ENCODE data around the gene LAP3. TPM values are rescaled to one million over a fixed set of nuclear protein-coding genes. Genes with fewer than 3 reads are reported as not detected.
"Not testable (repeated sequence)": the region's sequence is repeated elsewhere in the genome, so short reads cannot be mapped to it uniquely, and the experiment has no call there.

The LAP3 gene
- total RNA-seq, 1 donor from 2014 or later: 75.8 TPM

DNA sequence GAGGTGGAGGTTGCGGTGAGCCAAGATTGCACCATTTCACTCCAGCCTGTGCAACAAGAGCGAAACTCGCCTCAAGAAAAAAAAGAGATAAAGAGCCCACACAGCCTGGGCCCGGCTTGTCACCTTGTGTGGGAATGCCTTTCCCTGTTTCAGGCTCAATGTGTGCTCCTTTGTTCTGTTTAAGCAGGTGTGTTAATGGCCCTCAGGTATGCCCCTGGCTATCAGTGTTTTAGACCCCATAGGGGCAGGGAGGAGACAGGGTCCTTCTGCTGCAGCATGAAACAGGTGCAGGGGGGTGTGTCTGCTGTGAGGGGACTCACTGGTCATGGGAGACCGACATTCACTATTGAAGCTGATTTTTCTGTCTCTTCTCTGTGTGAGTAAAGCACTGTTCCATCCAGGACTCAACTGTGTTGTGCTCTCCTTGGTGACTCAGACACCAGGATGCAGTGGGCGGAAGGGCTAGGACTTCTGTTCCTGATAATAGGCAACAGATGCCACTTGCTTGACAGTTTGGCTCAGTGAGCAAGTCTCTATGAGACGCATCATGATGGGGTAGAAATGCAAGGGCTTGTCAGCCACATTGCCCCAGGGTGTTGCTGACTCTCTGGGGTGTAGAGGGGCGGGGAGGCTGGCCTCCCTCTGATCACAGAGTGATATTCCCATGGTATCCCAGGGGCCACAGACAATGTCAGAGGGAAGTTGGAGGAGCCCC, 15.6 kb upstream of the LAP3 start:
- DNase-seq (ENCODE audit: low read depth): no peak
- no peak overlapping the region for H3K4me3 ChIP-seq (ENCODE audit: low read depth, low read length)
- TF ChIP-seq, protein P1, sequence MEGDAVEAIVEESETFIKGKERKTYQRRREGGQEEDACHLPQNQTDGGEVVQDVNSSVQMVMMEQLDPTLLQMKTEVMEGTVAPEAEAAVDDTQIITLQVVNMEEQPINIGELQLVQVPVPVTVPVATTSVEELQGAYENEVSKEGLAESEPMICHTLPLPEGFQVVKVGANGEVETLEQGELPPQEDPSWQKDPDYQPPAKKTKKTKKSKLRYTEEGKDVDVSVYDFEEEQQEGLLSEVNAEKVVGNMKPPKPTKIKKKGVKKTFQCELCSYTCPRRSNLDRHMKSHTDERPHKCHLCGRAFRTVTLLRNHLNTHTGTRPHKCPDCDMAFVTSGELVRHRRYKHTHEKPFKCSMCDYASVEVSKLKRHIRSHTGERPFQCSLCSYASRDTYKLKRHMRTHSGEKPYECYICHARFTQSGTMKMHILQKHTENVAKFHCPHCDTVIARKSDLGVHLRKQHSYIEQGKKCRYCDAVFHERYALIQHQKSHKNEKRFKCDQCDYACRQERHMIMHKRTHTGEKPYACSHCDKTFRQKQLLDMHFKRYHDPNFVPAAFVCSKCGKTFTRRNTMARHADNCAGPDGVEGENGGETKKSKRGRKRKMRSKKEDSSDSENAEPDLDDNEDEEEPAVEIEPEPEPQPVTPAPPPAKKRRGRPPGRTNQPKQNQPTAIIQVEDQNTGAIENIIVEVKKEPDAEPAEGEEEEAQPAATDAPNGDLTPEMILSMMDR (conservative IDR thresholded peaks at IDR 0.05; ENCODE audit: low read depth, low read length): no peak

DNA sequence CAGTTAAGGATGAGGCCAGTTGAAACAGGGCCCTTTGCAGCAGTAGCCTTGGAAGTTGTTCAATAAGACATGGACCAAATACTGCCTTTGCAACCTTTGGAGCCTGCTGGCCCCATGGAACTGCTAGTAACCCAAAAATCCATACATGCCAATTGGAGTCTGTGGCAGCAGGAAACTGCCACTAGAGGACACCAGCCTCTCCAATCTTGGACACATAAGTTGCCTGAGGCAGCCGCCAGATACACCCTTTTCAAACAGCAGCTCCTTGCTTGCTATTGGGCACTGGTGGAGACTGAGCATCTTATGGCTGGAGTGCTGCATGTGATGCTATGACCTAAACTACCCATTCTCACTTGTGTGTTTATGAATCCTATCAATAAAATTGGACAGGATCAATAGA, 14.8 kb upstream of the LAP3 start:
- H3K4me3 ChIP-seq (ENCODE audit: low read depth, low read length): no peak overlapping the region
- TF ChIP-seq, protein P1 (conservative IDR thresholded peaks at IDR 0.05; ENCODE audit: low read depth, low read length): peak; percentile 13
- no peak for DNase-seq (ENCODE audit: low read depth)

DNA sequence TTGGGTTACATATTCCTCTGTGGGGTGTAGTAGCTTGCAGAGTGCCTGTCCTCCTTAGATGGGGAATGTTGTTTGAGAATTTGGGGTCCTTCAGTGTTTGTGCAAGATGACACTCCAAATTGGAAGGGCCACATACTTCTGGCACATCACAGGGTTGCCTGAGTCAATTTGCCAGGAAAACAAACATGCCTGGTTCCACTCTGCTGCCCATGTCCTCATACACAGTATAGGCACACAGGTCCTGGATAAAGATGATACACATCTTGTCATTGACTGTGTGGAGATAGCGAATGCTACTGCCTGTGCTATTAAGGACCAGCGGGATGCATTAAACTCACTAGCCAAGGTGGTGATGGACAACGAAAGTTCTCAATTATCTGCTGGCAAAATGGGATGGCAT, 11.2 kb upstream of the LAP3 start:
- TF ChIP-seq, protein P1 (conservative IDR thresholded peaks at IDR 0.05; ENCODE audit: low read depth, low read length): no peak
- no peak overlapping the region for H3K4me3 ChIP-seq (ENCODE audit: low read depth, low read length)
- DNase-seq (ENCODE audit: low read depth): no peak

DNA sequence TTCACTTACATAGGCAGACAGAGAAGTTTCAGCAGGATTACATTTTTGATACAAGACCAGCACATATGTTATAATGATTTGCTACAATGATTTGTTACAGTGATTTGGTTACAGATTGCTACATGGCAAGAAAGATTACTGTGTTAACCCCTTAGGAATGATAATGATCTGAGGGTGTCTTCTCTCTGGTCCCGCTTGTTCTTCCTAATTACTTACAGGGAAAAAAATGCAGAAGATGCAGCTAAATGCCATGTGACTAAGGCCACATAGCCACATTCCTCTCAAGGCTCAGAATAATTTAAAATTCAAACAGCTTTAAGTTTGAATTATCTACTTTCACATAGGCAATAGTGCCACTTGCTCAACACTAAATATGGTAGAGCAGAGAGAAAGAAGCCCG, 9.7 kb upstream of the LAP3 start:
- DNase-seq (ENCODE audit: low read depth): no peak
- no peak overlapping the region for H3K4me3 ChIP-seq (ENCODE audit: low read depth, low read length)
- TF ChIP-seq, protein P1 (conservative IDR thresholded peaks at IDR 0.05; ENCODE audit: low read depth, low read length): no peak

DNA sequence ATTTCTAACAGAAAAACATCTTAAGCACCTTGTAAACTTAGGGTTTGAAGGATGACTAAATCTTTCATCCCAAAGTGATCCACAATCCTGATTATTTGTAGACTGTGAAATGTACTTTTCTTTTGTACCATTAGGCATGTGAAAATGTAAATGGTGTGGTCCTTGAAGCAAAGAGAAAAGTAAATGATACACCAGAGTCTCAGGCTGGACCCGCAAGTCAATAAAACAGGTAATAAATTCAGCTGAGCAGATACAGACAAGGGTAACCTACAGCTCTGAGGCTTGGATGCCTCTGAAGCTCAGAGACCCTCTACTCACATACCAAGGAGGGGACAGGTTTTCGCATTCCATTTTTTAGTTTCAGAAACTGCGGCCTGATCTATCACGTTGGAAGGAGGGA, 2.8 kb upstream of the LAP3 start:
- H3K4me3 ChIP-seq (ENCODE audit: low read depth, low read length): no peak overlapping the region
- DNase-seq (ENCODE audit: low read depth): no peak
- TF ChIP-seq, protein P1 (conservative IDR thresholded peaks at IDR 0.05; ENCODE audit: low read depth, low read length): no peak

DNA sequence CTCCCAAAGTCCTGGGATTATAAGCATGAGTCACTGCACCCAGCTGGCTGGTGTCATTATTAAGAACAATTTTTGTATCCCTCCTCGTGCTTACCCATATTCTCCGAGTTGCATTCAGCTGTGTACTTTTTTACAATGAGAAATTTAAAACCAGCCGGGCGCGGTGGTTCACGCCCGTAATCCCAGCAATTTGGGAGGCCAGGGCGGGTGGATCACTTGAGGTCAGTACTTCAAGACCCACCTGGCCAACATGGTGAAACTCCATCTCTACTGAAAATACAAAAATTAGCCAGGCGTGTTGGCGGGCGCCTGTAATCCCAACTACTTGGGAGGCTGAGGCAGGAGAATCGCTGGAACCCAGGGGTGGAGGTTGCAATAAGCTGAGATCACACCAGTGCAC, 1.8 kb upstream of the LAP3 start:
- DNase-seq (ENCODE audit: low read depth); H3K4me3 ChIP-seq (ENCODE audit: low read depth, low read length): not testable (repeated sequence)

DNA sequence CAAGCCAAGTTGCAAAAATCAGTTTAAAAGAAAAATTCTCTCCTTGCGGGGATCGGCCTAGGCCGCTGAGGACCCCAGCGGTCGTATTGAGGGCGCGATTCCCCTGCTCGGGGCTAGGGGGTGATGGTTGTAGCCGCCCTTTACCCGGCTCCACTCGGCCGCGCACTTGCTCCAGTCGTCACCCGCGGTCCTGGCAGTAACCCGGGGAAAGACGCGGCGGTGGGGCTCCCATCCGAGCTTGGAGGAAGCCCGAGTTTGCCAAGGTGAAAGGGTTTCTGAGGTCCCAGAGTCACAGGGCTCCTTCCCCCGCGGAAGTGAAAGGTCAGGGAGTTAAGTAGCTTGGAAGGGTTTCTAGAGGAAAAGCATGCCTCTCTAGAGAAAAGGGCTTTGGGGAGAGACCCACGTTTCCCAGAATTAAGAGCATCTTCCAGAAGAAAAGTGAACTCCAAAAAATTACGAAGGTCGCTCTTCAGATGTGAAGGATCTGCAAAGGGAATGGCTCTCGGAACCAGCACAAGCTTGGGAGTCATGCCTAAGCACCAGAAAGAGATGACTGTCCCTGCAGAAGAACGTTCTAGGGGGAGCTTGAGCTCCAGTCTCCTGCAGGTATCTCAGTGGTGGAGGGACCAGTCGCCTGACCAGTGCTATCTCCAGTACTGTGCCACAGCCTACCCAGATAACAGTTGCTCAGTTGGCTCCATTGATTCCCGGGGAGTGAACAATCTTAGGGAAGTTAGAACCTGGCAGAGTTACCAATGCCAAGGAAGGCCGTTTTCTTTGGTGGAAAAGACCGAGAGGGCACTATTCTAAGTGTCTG, 875 bp downstream of the LAP3 start:
- TF ChIP-seq, protein P1 (conservative IDR thresholded peaks at IDR 0.05; ENCODE audit: low read depth, low read length): no peak
- no peak for DNase-seq (ENCODE audit: low read depth)
- peak overlapping the region; percentile 94 for H3K4me3 ChIP-seq (ENCODE audit: low read depth, low read length)
